Tibial artery (tissue), 4 donors: Measurements from ENCODE around the gene STKLD1.

Experiments
- DNase-seq, 2 donors: peaks; one replicate each; pipeline ENCODE4 v3.0.0-alpha.2; 2019
- H3K27ac ChIP-seq, 2 donors: fragments of 200-600 bp; sonication (generic) in 1 of 2; 1 replicate in 1 of 2; 2 replicates in 1 of 2; pipeline ENCODE4 v1.5.1; 2018 to 2019; ENCODE audit warnings: mild to moderate bottlenecking in 1 of 2
- H3K27me3 ChIP-seq, 2 donors: fragments of 200-600 bp; sonication (generic) in 1 of 2; one replicate each; pipeline versions ENCODE4 v1.5.1 to v1.6.0; 2016 to 2019
- H3K36me3 ChIP-seq, 3 donors: fragments of 200-600 bp; sonication (generic) in 2 of 3; one replicate each; pipeline ENCODE4 v1.5.1; 2016 to 2019; ENCODE audit warnings: mild to moderate bottlenecking in 2 of 3
- H3K4me1 ChIP-seq, 4 donors: fragments of 200-600 bp; sonication (generic) in 2 of 4; 1 replicate in 3 of 4; 2 replicates in 1 of 4; pipeline ENCODE4 v1.5.1; 2016 to 2019
- H3K4me3 ChIP-seq, 2 donors: fragments of 200-600 bp; sonication (generic) in 1 of 2; 1 replicate in 1 of 2; 2 replicates in 1 of 2; pipeline ENCODE4 v1.5.1; 2018 to 2019; ENCODE audit warnings: mild to moderate bottlenecking in 2 of 2
- H3K9me3 ChIP-seq, 3 donors: fragments of 200-600 bp; sonication (generic) in 1 of 3; one replicate each; pipeline ENCODE4 v1.5.1; 2016 to 2019
- intact Hi-C: fragments of 100-400 bp; cut with DNase I; formaldehyde crosslinking; loops from one replicate; pipeline ENCODE4 v1.15.0; 2023; ENCODE audit warnings: low total_unique reads
- TF ChIP-seq, protein P1 (sequence below), 2 experiments: fragments of 200-600 bp in 1 of 2; fragments of 450-650 bp in 1 of 2; IDR thresholded peaks; one replicate each; pipeline ENCODE4 v1.5.1; 2017 to 2019; ENCODE audit warnings: antibody characterized with exemption in 2 of 2, mild to moderate bottlenecking in 1 of 2, moderate library complexity in 1 of 2

The STKLD1 gene

DNA sequence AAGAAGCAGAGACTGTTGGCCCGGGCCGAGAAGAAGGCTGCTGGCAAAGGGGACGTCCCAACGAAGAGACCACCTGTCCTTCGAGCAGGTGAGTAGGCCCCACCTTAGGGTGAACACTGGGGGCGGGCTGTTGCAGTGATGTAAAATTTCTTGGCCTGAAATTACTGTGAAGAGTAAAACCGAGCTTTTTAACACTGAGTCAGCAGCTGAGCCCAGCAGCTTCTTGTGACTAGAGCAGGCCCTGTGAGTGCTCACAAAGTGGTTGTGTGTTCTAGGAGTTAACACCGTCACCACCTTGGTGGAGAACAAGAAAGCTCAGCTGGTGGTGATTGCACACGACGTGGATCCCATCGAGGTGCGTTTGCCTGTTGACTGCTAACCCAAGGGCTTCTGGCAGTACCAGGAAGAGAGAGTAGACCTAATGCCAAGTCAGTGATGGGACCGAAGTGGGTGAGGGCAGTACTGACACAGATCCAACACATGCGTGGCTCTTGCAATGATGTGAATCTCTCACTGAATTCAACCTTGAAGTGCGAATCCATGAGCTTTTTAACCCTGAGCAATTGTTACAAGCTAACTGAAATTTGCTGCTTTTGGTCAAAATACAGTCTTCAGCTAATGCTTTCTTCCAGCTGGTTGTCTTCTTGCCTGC is 26.1 kb upstream of the STKLD1 start:
- Histone ChIP-seq H3K4me3 (no peak overlapping the region), H3K9me3 (no peaks in the 10 kb centered on the region), H3K4me1 (peaks cover 0 to 40% (median 29%) of the 10 kb centered on the region in 4 donors), H3K27ac (no peak overlapping the region), H3K36me3 (peaks cover 43 to 60% (median 46%) of the 10 kb centered on the region in 3 donors), H3K27me3 (no peaks in the 10 kb centered on the region)
- TF ChIP-seq, protein P1, sequence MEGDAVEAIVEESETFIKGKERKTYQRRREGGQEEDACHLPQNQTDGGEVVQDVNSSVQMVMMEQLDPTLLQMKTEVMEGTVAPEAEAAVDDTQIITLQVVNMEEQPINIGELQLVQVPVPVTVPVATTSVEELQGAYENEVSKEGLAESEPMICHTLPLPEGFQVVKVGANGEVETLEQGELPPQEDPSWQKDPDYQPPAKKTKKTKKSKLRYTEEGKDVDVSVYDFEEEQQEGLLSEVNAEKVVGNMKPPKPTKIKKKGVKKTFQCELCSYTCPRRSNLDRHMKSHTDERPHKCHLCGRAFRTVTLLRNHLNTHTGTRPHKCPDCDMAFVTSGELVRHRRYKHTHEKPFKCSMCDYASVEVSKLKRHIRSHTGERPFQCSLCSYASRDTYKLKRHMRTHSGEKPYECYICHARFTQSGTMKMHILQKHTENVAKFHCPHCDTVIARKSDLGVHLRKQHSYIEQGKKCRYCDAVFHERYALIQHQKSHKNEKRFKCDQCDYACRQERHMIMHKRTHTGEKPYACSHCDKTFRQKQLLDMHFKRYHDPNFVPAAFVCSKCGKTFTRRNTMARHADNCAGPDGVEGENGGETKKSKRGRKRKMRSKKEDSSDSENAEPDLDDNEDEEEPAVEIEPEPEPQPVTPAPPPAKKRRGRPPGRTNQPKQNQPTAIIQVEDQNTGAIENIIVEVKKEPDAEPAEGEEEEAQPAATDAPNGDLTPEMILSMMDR (IDR thresholded peaks at IDR 0.05), result no peak
- no peak for DNase-seq
- intact Hi-C loops, result no loop called here

DNA sequence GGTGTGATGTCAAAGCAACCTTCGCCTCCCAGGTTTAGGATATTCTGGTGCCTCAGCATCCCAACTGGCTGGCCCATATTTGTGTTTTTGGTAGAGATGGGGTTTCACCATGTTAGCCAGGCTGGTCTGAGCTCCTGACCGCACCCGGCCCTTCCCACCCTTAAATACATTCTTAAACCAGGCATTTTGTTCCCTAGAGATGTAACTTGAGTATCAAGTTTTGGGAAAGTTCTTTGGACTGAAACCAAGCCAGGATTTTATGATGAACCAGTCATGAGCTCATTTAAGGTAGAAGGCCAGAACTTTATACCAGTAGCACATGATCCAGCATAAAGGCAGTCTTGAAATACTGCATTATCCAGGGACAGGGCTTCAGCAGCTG is 24.6 kb upstream of the STKLD1 start:
- Histone ChIP-seq H3K9me3 (no peaks in the 10 kb centered on the region), H3K4me3 (no peak overlapping the region), H3K4me1 (peaks cover 0 to 41% (median 30%) of the 10 kb centered on the region in 4 donors), H3K36me3 (peaks cover 36 to 51% (median 37%) of the 10 kb centered on the region in 3 donors), H3K27me3 (no peaks in the 10 kb centered on the region), H3K27ac (no peak overlapping the region)
- intact Hi-C loops, result no loop called here
- DNase-seq, result no peak
- TF ChIP-seq, protein P1 (IDR thresholded peaks at IDR 0.05), result no peak

DNA sequence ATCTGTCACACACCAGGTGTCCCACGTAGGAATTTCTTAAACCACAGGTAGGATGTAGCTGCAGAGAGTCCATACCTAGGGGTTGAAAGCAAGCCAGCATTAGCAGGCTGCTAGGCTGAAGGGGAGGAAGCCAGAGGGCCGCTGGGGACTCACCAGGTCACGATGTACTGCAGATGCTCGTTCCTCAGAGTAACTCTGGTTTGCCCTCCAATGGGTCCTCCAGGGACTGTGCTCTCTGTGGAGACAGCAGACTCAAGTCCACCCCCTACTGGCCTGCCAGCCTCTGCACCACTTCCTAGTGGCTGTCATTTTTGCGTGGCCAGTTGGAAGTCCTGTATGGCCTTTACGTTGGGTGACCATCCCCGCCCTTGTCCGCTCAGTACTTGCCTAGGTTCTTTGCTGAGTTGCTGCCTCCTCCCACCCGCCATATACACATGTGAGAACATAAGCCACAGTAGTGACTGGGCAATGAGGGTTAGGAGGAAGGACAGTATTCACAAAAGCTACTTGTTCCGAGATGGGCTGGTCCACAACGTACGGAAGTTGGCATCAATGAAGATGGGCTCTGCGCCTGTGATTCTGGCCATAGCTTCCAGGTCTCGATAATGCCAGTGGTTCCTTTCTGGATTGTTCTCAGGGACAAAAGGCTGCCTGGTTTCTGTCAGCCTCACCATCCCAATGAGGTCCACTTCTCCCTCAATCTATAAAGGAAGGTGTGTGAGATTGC is 24.1 kb upstream of the STKLD1 start:
- Histone ChIP-seq H3K36me3 (peaks cover 36 to 51% (median 37%) of the 10 kb centered on the region in 3 donors), H3K27ac (no peak overlapping the region), H3K4me3 (no peak overlapping the region), H3K4me1 (peaks cover 0 to 40% (median 29%) of the 10 kb centered on the region in 4 donors), H3K27me3 (no peaks in the 10 kb centered on the region), H3K9me3 (no peaks in the 10 kb centered on the region)
- TF ChIP-seq, protein P1 (IDR thresholded peaks at IDR 0.05), result no peak
- DNase-seq, result no peak
- intact Hi-C loops, result no loop called here

DNA sequence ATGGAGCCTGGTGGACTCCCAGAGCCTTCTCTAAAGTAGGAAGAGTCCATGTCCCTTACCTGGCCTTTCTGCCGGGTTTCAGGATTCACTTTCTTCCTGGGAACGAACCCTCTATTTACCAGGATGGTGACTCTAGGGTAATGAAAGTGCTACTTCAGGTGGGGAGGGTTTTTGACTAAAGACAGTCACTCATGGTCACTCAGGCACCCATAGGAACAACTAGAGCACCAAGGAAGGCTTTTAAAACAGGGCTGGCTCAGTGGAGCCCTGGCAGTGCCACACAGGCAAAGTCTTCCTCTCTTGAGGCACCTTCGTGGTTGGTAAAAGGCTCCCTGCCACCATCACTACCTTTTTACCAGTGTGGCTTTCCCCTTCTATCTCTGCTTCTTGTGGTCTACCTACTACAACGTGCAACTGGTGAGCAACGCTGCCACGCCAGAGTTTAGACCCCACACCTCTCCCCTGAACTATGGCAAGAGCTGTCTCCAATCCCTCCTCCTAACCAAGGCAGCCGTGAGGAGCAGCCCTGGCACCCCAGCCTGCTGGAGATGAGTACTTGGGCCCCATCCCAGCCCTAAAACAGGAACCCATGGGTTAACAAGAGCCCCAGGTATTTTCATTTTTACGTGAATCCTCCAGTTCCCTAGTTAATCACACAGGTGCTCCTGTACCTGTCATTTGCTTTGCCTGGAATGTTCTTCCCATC is 23.4 kb upstream of the STKLD1 start:
- H3K27ac ChIP-seq, result no peak overlapping the region
- no peaks in the 10 kb centered on the region for H3K9me3 ChIP-seq
- no peak for DNase-seq
- no peaks in the 10 kb centered on the region for H3K27me3 ChIP-seq
- H3K4me1 ChIP-seq, result peaks cover 0 to 45% (median 35%) of the 10 kb centered on the region in 4 donors
- H3K4me3 ChIP-seq, result no peak overlapping the region
- H3K36me3 ChIP-seq, result peaks cover 36 to 52% (median 37%) of the 10 kb centered on the region in 3 donors
- intact Hi-C loops, result no loop called here
- TF ChIP-seq, protein P1 (IDR thresholded peaks at IDR 0.05), result no peak

DNA sequence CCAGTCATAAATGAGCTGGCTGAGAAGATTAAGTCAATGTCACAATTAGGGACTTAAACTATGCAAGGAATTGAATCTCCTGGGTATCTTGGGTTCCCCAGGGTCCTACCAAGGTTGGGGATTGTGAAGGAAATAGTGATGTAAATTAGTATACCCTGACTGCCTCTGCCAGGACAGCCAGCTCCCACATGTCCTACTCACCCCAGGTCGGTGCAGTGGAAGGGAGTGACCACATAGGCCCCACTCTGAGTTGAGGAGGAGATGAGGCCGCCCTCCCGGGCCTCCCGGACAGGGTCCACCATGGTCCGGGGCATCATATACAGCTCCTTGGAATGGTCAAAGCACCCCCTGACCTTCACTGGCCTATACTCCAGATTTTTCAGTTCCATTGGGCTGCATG is 22.6 kb upstream of the STKLD1 start:
- H3K27ac ChIP-seq, result no peak overlapping the region
- H3K9me3 ChIP-seq, result no peaks in the 10 kb centered on the region
- H3K4me3 ChIP-seq, result no peak overlapping the region
- H3K36me3 ChIP-seq, result peaks cover 36 to 54% (median 37%) of the 10 kb centered on the region in 3 donors
- TF ChIP-seq, protein P1 (IDR thresholded peaks at IDR 0.05), result no peak
- H3K4me1 ChIP-seq, result peaks cover 0 to 51% (median 36%) of the 10 kb centered on the region in 4 donors
- no peaks in the 10 kb centered on the region for H3K27me3 ChIP-seq
- DNase-seq, result no peak
- intact Hi-C loops, result no loop called here
